IMR-90 (cell line): Measurements from ENCODE around the gene S100A4. TPM values are rescaled to one million over a fixed set of nuclear protein-coding genes. Genes with fewer than 3 reads are reported as not detected.

ENCODE experiments used
- ATAC-seq: fragments of 200-7000 bp; cut with Tn5 transposase; 2 replicates; pipeline ENCODE4 v1.9.1; 2020; ENCODE audit warnings: low read depth, mild to moderate bottlenecking, moderate library complexity
- BruUV-seq: library from RNA; stranded (reverse); fragments of 400-500 nt; replicated peaks from 2 replicates; lab custom pipeline; 2021; lab: Mats Ljungman, UMichigan
- CTCF ChIA-PET: fragments of 300-600 bp; formaldehyde crosslinking; extraction: SDS; loops from one replicate; lab custom pipeline; 2021; ENCODE audit warnings: antibody characterized with exemption; lab: Yijun Ruan, JAX
- POLR2A ChIA-PET: fragments of 300-600 bp; sonication (Branson Sonifier 250); formaldehyde crosslinking; loops from one replicate; lab custom pipeline; 2022; ENCODE audit warnings: antibody characterized with exemption; ENCODE audit not compliant: unreplicated experiment; lab: Charles Lee
- DNase-seq: peaks from one replicate; pipeline ENCODE4 v3.0.0; 2013
- H2AFZ ChIP-seq: replicated peaks from 2 replicates; pipeline ENCODE3; 2013; ENCODE audit warnings: low read length, mild to moderate bottlenecking; ENCODE audit not compliant: poor library complexity
- H2AK5ac ChIP-seq: 2 replicates; pipeline ENCODE4 v1.6.1; 2013; ENCODE audit warnings: low read depth, low read length, inconsistent platforms
- H2AK9ac ChIP-seq: replicated peaks from 2 replicates; pipeline ENCODE3; 2013; ENCODE audit warnings: mild to moderate bottlenecking, low read depth, low read length, moderate library complexity; ENCODE audit not compliant: poor library complexity
- H2BK120ac ChIP-seq: 2 replicates; pipeline ENCODE4 v1.6.1; 2013; ENCODE audit warnings: low read depth, low read length, inconsistent platforms
- H2BK15ac ChIP-seq: 3 replicates; pipeline ENCODE4 v1.6.1; 2013; ENCODE audit warnings: low read depth, low read length, inconsistent platforms
- H2BK20ac ChIP-seq: 2 replicates; pipeline ENCODE4 v1.6.1; 2013; ENCODE audit warnings: low read depth, mild to moderate bottlenecking, inconsistent platforms, low read length, moderate library complexity
- H2BK5ac ChIP-seq: 2 replicates; pipeline ENCODE4 v1.6.1; 2013; ENCODE audit warnings: mild to moderate bottlenecking, low read depth, low read length, inconsistent platforms; ENCODE audit not compliant: poor library complexity, severe bottlenecking
- H3K14ac ChIP-seq: replicated peaks from 2 replicates; pipeline ENCODE4 v1.6.1; 2013; ENCODE audit warnings: low read depth, low read length, inconsistent platforms
- H3K18ac ChIP-seq: 2 replicates; pipeline ENCODE4 v1.6.1; 2013; ENCODE audit warnings: low read depth, low read length, control low read depth
- H3K23ac ChIP-seq: 2 replicates; pipeline ENCODE4 v1.6.1; 2013; ENCODE audit warnings: low read depth, low read length, inconsistent platforms
- H3K27ac ChIP-seq: 2 replicates; pipeline ENCODE4 v1.5.1; 2013; ENCODE audit warnings: mild to moderate bottlenecking, control low read depth, low read length; ENCODE audit not compliant: insufficient read depth
- H3K27me3 ChIP-seq: 2 replicates; pipeline ENCODE4 v1.6.1; 2013; ENCODE audit warnings: low read length; ENCODE audit not compliant: control insufficient read depth, insufficient read depth
- H3K36me3 ChIP-seq: 2 replicates; pipeline ENCODE4 v1.6.1; 2013; ENCODE audit warnings: low read length, mixed read lengths; ENCODE audit not compliant: control insufficient read depth, insufficient read depth
- H3K4ac ChIP-seq: 2 replicates; pipeline ENCODE4 v1.6.1; 2013; ENCODE audit warnings: low read depth, low read length, inconsistent platforms
- H3K4me1 ChIP-seq: 2 replicates; pipeline ENCODE4 v1.6.1; 2013; ENCODE audit warnings: low read length, mixed read lengths; ENCODE audit not compliant: control insufficient read depth, insufficient read depth
- H3K4me2 ChIP-seq: 2 replicates; pipeline ENCODE4 v1.6.1; 2013; ENCODE audit warnings: low read depth, mild to moderate bottlenecking, control low read depth, low read length, moderate library complexity
- H3K4me3 ChIP-seq: 2 replicates; pipeline ENCODE4 v1.5.1; 2013; ENCODE audit warnings: low read depth, mild to moderate bottlenecking, control low read depth, low read length, moderate library complexity; ENCODE audit not compliant: insufficient read depth
- H3K56ac ChIP-seq: 2 replicates; pipeline ENCODE4 v1.6.1; 2013; ENCODE audit warnings: low read length, inconsistent platforms; ENCODE audit not compliant: insufficient read depth; ENCODE audit errors: extremely low read depth
- H3K79me1 ChIP-seq, 2 experiments: 2 replicates each; pipeline ENCODE4 v1.6.1; 2013; ENCODE audit warnings: low read length in 2 of 2, inconsistent platforms in 1 of 2, low read depth in 1 of 2
- H3K9ac ChIP-seq: 2 replicates; pipeline ENCODE4 v1.6.1; 2013; ENCODE audit warnings: low read depth, low read length, control low read depth
- H3K9me1 ChIP-seq: 2 replicates; pipeline ENCODE4 v1.6.1; 2013; ENCODE audit warnings: low read length, inconsistent platforms; ENCODE audit not compliant: insufficient read depth
- H3K9me3 ChIP-seq: 2 replicates; pipeline ENCODE4 v1.6.1; 2013; ENCODE audit warnings: low read length; ENCODE audit not compliant: control insufficient read depth, insufficient read depth
- H4K20me1 ChIP-seq: 2 replicates; pipeline ENCODE4 v1.6.1; 2013; ENCODE audit warnings: low read length, inconsistent platforms; ENCODE audit not compliant: insufficient read depth
- H4K5ac ChIP-seq: 2 replicates; pipeline ENCODE4 v1.6.1; 2013; ENCODE audit warnings: mild to moderate bottlenecking, low read depth, low read length, control low read depth
- H4K8ac ChIP-seq, 2 experiments: 2 replicates each; pipeline ENCODE4 v1.6.1; 2013; ENCODE audit warnings: low read depth in 2 of 2, low read length in 2 of 2, control low read depth in 1 of 2, inconsistent platforms in 1 of 2
- H4K91ac ChIP-seq: 2 replicates; pipeline ENCODE4 v1.6.1; 2013; ENCODE audit warnings: low read depth, low read length, inconsistent platforms; ENCODE audit not compliant: insufficient read depth
- MAFK ChIP-seq: IDR thresholded peaks from 2 replicates; pipeline ENCODE4 v1.6.1; 2012; ENCODE audit warnings: low read depth, low read length, improper control_type of control experiment
- MXI1 ChIP-seq: IDR thresholded peaks from 2 replicates; pipeline ENCODE4 v1.6.1; 2012; ENCODE audit warnings: low read depth, mild to moderate bottlenecking, low read length, moderate library complexity, borderline replicate concordance
- RAD21 ChIP-seq: IDR thresholded peaks from 2 replicates; pipeline ENCODE4 v1.6.1; 2012; ENCODE audit warnings: low read length, improper control_type of control experiment
- WGBS, 2 experiments: methylation state at CpG; one replicate each; pipeline versions ENCODE4 v1.1.5 to v1.1.7; 2013; ENCODE audit warnings: missing lambda C conversion rate in 2 of 2; ENCODE audit not compliant: insufficient read length in 1 of 2; ENCODE audit errors: extremely low coverage in 2 of 2; 5-methylcytosine and 5-hydroxymethylcytosine counted together
- dilution Hi-C: fragments of 300-500 bp; cut with HindIII; formaldehyde crosslinking; loops from one replicate; pipeline ENCODE4 v1.14.3; 2018; ENCODE audit warnings: low sequenced_read_pairs; ENCODE audit not compliant: unreplicated experiment
- in situ Hi-C: fragments of 300-500 bp; cut with MboI; formaldehyde crosslinking; loops from 3 replicates; pipeline ENCODE4 v1.14.3; 2019; ENCODE audit warnings: low sequenced_read_pairs, inconsistent platforms, mixed read lengths
- intact Hi-C: fragments of 100-400 bp; cut with micrococcal nuclease; formaldehyde crosslinking; loops from 2 replicates; pipeline ENCODE4 v1.10.0; 2022
- polyA plus RNA-seq, 3 experiments: library from polyadenylated mRNA; depleted of rRNA; stranded (reverse); fragments of >200 nt; gene quantifications; 2 replicates each; pipeline ENCODE4 v1.2.3, GENCODE V29; 2012; ENCODE audit warnings: low replicate concordance in 1 of 3
- total RNA-seq: library from RNA; depleted of rRNA; stranded (reverse); fragments of >200 nt; gene quantifications from 2 replicates; pipeline ENCODE4 v1.2.3, GENCODE V29; 2012

Gene S100A4
- total and polyA plus RNA-seq, 2 of the 4 experiments (the other 2 are of a cell fraction): 5.6 to 16.6 TPM

- H4K5ac ChIP-seq: peak overlapping the region; percentile 53
- H4K91ac ChIP-seq: peak overlapping the region; percentile 53
- no peak overlapping the region for H3K56ac ChIP-seq
- H2AK9ac ChIP-seq: peak overlapping the region; percentile 88
- H3K14ac ChIP-seq: peak overlapping the region; percentile 73
- H3K9ac ChIP-seq: peak overlapping the region; percentile 37; the same call in 1 of the 2 replicates
- no CpG with 5 or more reads among the region's 2 CpGs for WGBS, 2 experiments
- peak overlapping the region; percentile 25; the same call in 1 of the 2 replicates for H3K18ac ChIP-seq
- H4K20me1 ChIP-seq: no peaks in the 10 kb centered on the region
- peak overlapping the region; percentile 52 to 91 for H4K8ac ChIP-seq
- no peaks in the 10 kb centered on the region for H3K27me3 ChIP-seq
- peak overlapping the region; percentile 79 for H3K23ac ChIP-seq
- H2BK120ac ChIP-seq: peak overlapping the region; percentile 84
- H2AK5ac ChIP-seq: peak overlapping the region; percentile 89
- peak overlapping the region; percentile 14 for H2BK5ac ChIP-seq
- H3K4me1 ChIP-seq: peaks cover 24% of the 10 kb centered on the region
- POLR2A ChIA-PET: interaction anchor here (0.9 kb wide), 1 partner anchor 12 kb away, joined by 5 read pairs; no protein-coding TSS in a partner anchor
- H3K4ac ChIP-seq: peak overlapping the region; percentile 67
- ATAC-seq: peak; percentile 33
- H3K4me3 ChIP-seq: no peak overlapping the region
- no peak for DNase-seq
- intact Hi-C loops (no loop called here), dilution Hi-C loops (no loop called here), in situ Hi-C loops (no loop called here)
- peaks cover 0 to 4% of the 10 kb centered on the region in 2 experiments; a peak in 2 of 4 replicates for H3K79me1 ChIP-seq
- TF ChIP-seq MXI1 (no peak), RAD21 (no peak), MAFK (no peak)
- no peaks in the 10 kb centered on the region for H3K9me3 ChIP-seq
- H2BK20ac ChIP-seq: peak overlapping the region; percentile 54
- H2AFZ ChIP-seq: peak overlapping the region; percentile 84
- CTCF ChIA-PET: interaction anchor here (1.1 kb wide), 1 partner anchor 9 kb away, joined by 3 read pairs; no protein-coding TSS in a partner anchor
- no peaks in the 10 kb centered on the region for H3K36me3 ChIP-seq
- H3K9me1 ChIP-seq: peaks cover 39% of the 10 kb centered on the region
- no TSS peak for BruUV-seq
- no peak overlapping the region for H3K4me2 ChIP-seq
- peak overlapping the region; percentile 94; the same call in 2 of the 3 replicates for H2BK15ac ChIP-seq
- H3K27ac ChIP-seq: peak overlapping the region; percentile 56
Measured at GRCh38 chr1:153553830-153554541, 8.4 kb upstream of the S100A4 start.
